ENCODE data around the gene BMP3.
A peak's percentile ranks its signal among the peaks of the same experiment; 100 is the strongest.

The BMP3 gene

DNA sequence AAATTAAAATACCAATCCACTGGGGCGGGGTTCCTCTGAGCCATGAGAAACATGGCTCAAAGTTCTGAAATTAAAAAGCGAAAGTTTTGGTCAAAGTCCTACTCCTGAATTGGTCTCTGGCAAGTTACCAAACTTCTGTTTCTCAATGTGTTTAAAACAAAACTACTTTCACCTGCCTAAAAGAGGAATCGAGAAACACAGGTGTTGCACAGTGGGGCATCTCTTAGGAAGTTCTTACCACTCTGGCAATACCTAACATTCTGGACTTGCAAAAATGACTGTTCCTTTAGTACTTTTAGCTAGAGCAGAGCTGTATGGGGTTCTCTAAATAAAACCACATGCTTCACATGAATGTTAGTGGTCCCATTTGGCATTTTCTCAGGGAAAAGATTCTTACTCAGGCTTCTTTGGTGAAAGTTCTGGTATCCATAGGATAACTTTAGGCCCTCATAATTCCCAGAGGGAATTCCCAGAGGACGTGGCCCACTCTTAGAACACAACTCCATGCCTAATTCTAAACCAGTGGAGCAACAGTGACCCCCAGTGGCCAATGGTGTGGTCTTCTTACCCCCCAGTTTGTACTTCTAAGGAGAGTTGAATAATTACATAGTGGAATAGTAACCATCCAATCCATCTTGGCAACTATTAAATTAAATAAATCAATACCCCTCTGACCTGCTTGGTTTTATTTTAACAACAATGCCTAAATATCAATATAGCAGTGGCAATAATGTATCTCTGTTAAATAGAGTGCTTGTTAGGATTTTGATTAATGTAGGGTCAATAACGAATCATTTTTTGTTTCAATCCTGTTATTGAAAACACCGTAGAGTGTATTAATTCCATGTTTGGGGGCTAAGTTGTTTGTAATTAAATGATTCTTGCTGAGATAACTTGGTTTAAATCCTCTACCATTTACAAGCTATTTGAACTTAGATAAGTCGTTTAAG lies 21.9 kb downstream of the BMP3 start:
- Histone ChIP-seq H4K91ac (ENCODE audit: low read depth, low read length, poor library complexity) (no peak overlapping the region), H3K9ac (ENCODE audit: low read depth, low read length, poor library complexity) (no peak overlapping the region), H2AK5ac (ENCODE audit: low read depth, low read length) (no peak overlapping the region), H3K4me1 (ENCODE audit: control insufficient read depth in 2 of 2, insufficient read depth in 1 of 2, low read depth in 1 of 2, low read length in 2 of 2) (peaks cover 0 to 2% of the 10 kb centered on the region in 2 donors), H3K4me3 (ENCODE audit: low read length in 2 of 2) (no peak overlapping the region), H3K4me2 (ENCODE audit: insufficient read depth, low read length, poor library complexity, severe bottlenecking) (no peak overlapping the region), H4K8ac (ENCODE audit: low read depth, low read length) (no peak overlapping the region), H2BK12ac (ENCODE audit: low read length) (no peak overlapping the region), H2BK120ac (ENCODE audit: low read depth, low read length) (no peak overlapping the region), H3K79me1 (ENCODE audit: low read depth, low read length) (no peaks in the 10 kb centered on the region), H3K27me3 (ENCODE audit: control insufficient read depth in 3 of 3, insufficient read depth in 3 of 3, low read depth in 1 of 3, low read length in 3 of 3) (no peaks in the 10 kb centered on the region), H2BK15ac (ENCODE audit: low read length) (no peak overlapping the region), H2BK5ac (ENCODE audit: low read length) (no peak overlapping the region), H3K18ac (ENCODE audit: low read length) (no peak overlapping the region), H3K14ac (ENCODE audit: low read length) (no peak overlapping the region), H3K9me3 (replicated peaks in 1 of 2; ENCODE audit: control insufficient read depth in 2 of 2, insufficient read depth in 1 of 2, low read depth in 1 of 2, low read length in 2 of 2) (no peaks in the 10 kb centered on the region), H3K27ac (replicated peaks; ENCODE audit: low read length) (no peak overlapping the region), H3K4ac (ENCODE audit: low read length) (no peak overlapping the region), H2AFZ (ENCODE audit: low read length) (no peak overlapping the region), H3K36me3 (replicated peaks in 1 of 2; ENCODE audit: control insufficient read depth in 2 of 2, insufficient read depth in 2 of 2, low read length in 2 of 2) (no peaks in the 10 kb centered on the region), H3K23ac (ENCODE audit: low read depth, low read length, poor library complexity) (no peak overlapping the region)
- peak; percentile 84 for DNase-seq (ENCODE audit: low spot score)
- no CpG with 5 or more reads among the region's 7 CpGs for WGBS, 2 donors (ENCODE audit: extremely low coverage in 2 of 2, insufficient read length in 2 of 2, insufficient replicate concordance in 1 of 2)

- WGBS, 2 donors (ENCODE audit: extremely low coverage in 2 of 2, insufficient read length in 2 of 2, insufficient replicate concordance in 1 of 2) = no CpG with 5 or more reads among the region's 1 CpG
- Histone ChIP-seq H3K18ac (ENCODE audit: low read length) (no peak overlapping the region), H2BK120ac (ENCODE audit: low read depth, low read length) (no peak overlapping the region), H3K14ac (ENCODE audit: low read length) (no peak overlapping the region), H2BK15ac (ENCODE audit: low read length) (no peak overlapping the region), H3K4me3 (ENCODE audit: low read length in 2 of 2) (no peak overlapping the region), H3K23ac (ENCODE audit: low read depth, low read length, poor library complexity) (no peak overlapping the region), H3K79me1 (ENCODE audit: low read depth, low read length) (no peaks in the 10 kb centered on the region), H4K8ac (ENCODE audit: low read depth, low read length) (no peak overlapping the region), H3K4ac (ENCODE audit: low read length) (no peak overlapping the region), H3K27me3 (ENCODE audit: control insufficient read depth in 3 of 3, insufficient read depth in 3 of 3, low read depth in 1 of 3, low read length in 3 of 3) (no peaks in the 10 kb centered on the region), H3K27ac (replicated peaks; ENCODE audit: low read length) (no peak overlapping the region), H3K4me1 (ENCODE audit: control insufficient read depth in 2 of 2, insufficient read depth in 1 of 2, low read depth in 1 of 2, low read length in 2 of 2) (no peaks in the 10 kb centered on the region), H3K4me2 (ENCODE audit: insufficient read depth, low read length, poor library complexity, severe bottlenecking) (no peak overlapping the region), H2BK5ac (ENCODE audit: low read length) (no peak overlapping the region), H3K9me3 (replicated peaks in 1 of 2; ENCODE audit: control insufficient read depth in 2 of 2, insufficient read depth in 1 of 2, low read depth in 1 of 2, low read length in 2 of 2) (no peaks in the 10 kb centered on the region), H2BK12ac (ENCODE audit: low read length) (no peak overlapping the region), H3K9ac (ENCODE audit: low read depth, low read length, poor library complexity) (no peak overlapping the region), H2AFZ (ENCODE audit: low read length) (no peak overlapping the region), H4K91ac (ENCODE audit: low read depth, low read length, poor library complexity) (no peak overlapping the region), H3K36me3 (replicated peaks in 1 of 2; ENCODE audit: control insufficient read depth in 2 of 2, insufficient read depth in 2 of 2, low read length in 2 of 2) (no peaks in the 10 kb centered on the region), H2AK5ac (ENCODE audit: low read depth, low read length) (no peak overlapping the region)
- no peak for DNase-seq (ENCODE audit: low spot score)
These were observed 28.1 kb downstream of the BMP3 start for GRCh38 chr4:81058621-81059020.

GRCh38 chr4:81060587-81061343 lies 30.3 kb downstream of the BMP3 start:
- Histone ChIP-seq H4K8ac (ENCODE audit: low read depth, low read length) (no peak overlapping the region), H3K14ac (ENCODE audit: low read length) (no peak overlapping the region), H3K36me3 (replicated peaks in 1 of 2; ENCODE audit: control insufficient read depth in 2 of 2, insufficient read depth in 2 of 2, low read length in 2 of 2) (no peaks in the 10 kb centered on the region), H3K9ac (ENCODE audit: low read depth, low read length, poor library complexity) (no peak overlapping the region), H2BK15ac (ENCODE audit: low read length) (no peak overlapping the region), H2BK120ac (ENCODE audit: low read depth, low read length) (no peak overlapping the region), H3K4me3 (ENCODE audit: low read length in 2 of 2) (no peak overlapping the region), H2AFZ (ENCODE audit: low read length) (no peak overlapping the region), H3K18ac (ENCODE audit: low read length) (no peak overlapping the region), H3K27me3 (ENCODE audit: control insufficient read depth in 3 of 3, insufficient read depth in 3 of 3, low read depth in 1 of 3, low read length in 3 of 3) (no peaks in the 10 kb centered on the region), H3K79me1 (ENCODE audit: low read depth, low read length) (no peaks in the 10 kb centered on the region), H3K4me2 (ENCODE audit: insufficient read depth, low read length, poor library complexity, severe bottlenecking) (no peak overlapping the region), H2BK12ac (ENCODE audit: low read length) (no peak overlapping the region), H3K4me1 (ENCODE audit: control insufficient read depth in 2 of 2, insufficient read depth in 1 of 2, low read depth in 1 of 2, low read length in 2 of 2) (no peaks in the 10 kb centered on the region), H3K23ac (ENCODE audit: low read depth, low read length, poor library complexity) (no peak overlapping the region), H4K91ac (ENCODE audit: low read depth, low read length, poor library complexity) (no peak overlapping the region), H3K4ac (ENCODE audit: low read length) (no peak overlapping the region), H2AK5ac (ENCODE audit: low read depth, low read length) (no peak overlapping the region), H2BK5ac (ENCODE audit: low read length) (no peak overlapping the region), H3K9me3 (replicated peaks in 1 of 2; ENCODE audit: control insufficient read depth in 2 of 2, insufficient read depth in 1 of 2, low read depth in 1 of 2, low read length in 2 of 2) (no peaks in the 10 kb centered on the region), H3K27ac (replicated peaks; ENCODE audit: low read length) (no peak overlapping the region)
- no peak for DNase-seq (ENCODE audit: low spot score)
- no CpG with 5 or more reads among the region's 6 CpGs for WGBS, 2 donors (ENCODE audit: extremely low coverage in 2 of 2, insufficient read length in 2 of 2, insufficient replicate concordance in 1 of 2)

- Histone ChIP-seq H4K8ac (ENCODE audit: low read depth, low read length) (no peak overlapping the region), H2BK12ac (ENCODE audit: low read length) (no peak overlapping the region), H3K27ac (replicated peaks; ENCODE audit: low read length) (no peak overlapping the region), H3K4me2 (ENCODE audit: insufficient read depth, low read length, poor library complexity, severe bottlenecking) (no peak overlapping the region), H3K4me1 (ENCODE audit: control insufficient read depth in 2 of 2, insufficient read depth in 1 of 2, low read depth in 1 of 2, low read length in 2 of 2) (no peaks in the 10 kb centered on the region), H3K9ac (ENCODE audit: low read depth, low read length, poor library complexity) (no peak overlapping the region), H3K4ac (ENCODE audit: low read length) (no peak overlapping the region), H2AFZ (ENCODE audit: low read length) (no peak overlapping the region), H2BK5ac (ENCODE audit: low read length) (no peak overlapping the region), H3K4me3 (ENCODE audit: low read length in 2 of 2) (no peak overlapping the region), H3K23ac (ENCODE audit: low read depth, low read length, poor library complexity) (no peak overlapping the region), H2BK120ac (ENCODE audit: low read depth, low read length) (no peak overlapping the region), H3K36me3 (replicated peaks in 1 of 2; ENCODE audit: control insufficient read depth in 2 of 2, insufficient read depth in 2 of 2, low read length in 2 of 2) (no peaks in the 10 kb centered on the region), H2AK5ac (ENCODE audit: low read depth, low read length) (no peak overlapping the region), H2BK15ac (ENCODE audit: low read length) (no peak overlapping the region), H3K18ac (ENCODE audit: low read length) (no peak overlapping the region), H3K27me3 (ENCODE audit: control insufficient read depth in 3 of 3, insufficient read depth in 3 of 3, low read depth in 1 of 3, low read length in 3 of 3) (no peaks in the 10 kb centered on the region), H3K79me1 (ENCODE audit: low read depth, low read length) (no peaks in the 10 kb centered on the region), H3K9me3 (replicated peaks in 1 of 2; ENCODE audit: control insufficient read depth in 2 of 2, insufficient read depth in 1 of 2, low read depth in 1 of 2, low read length in 2 of 2) (no peaks in the 10 kb centered on the region), H4K91ac (ENCODE audit: low read depth, low read length, poor library complexity) (no peak overlapping the region), H3K14ac (ENCODE audit: low read length) (no peak overlapping the region)
- DNase-seq (ENCODE audit: low spot score) = no peak
These were observed 30.8 kb downstream of the BMP3 start for GRCh38 chr4:81061344-81061730.
